Loucy (cell line): ENCODE data around the gene TAF11L4.
"Not testable (repeated sequence)": the region's sequence is repeated elsewhere in the genome, so short reads cannot be mapped to it uniquely, and the experiment has no call there.

Experiments used
- H2AFZ ChIP-seq: fragments of 200-600 bp; sonication (generic); 2 replicates; pipeline ENCODE4 v1.6.0; 2016; ENCODE audit warnings: antibody characterized with exemption, mild to moderate bottlenecking, low read length, moderate library complexity
- H3F3A ChIP-seq: fragments of 200-600 bp; 2 replicates; pipeline ENCODE4 v1.6.0; 2016; ENCODE audit warnings: antibody characterized with exemption, low read depth, mild to moderate bottlenecking
- H3K27me3 ChIP-seq: fragments of 200-600 bp; sonication (generic); 2 replicates; pipeline ENCODE4 v1.6.1; 2014; ENCODE audit warnings: low read length, mild to moderate bottlenecking; ENCODE audit not compliant: insufficient read depth, poor library complexity, severe bottlenecking
- H3K36me3 ChIP-seq: fragments of 200-600 bp; sonication (generic); 2 replicates; pipeline ENCODE4 v1.6.1; 2016; ENCODE audit warnings: low read length; ENCODE audit not compliant: insufficient read depth
- H3K4me1 ChIP-seq: fragments of 200-600 bp; sonication (generic); 2 replicates; pipeline ENCODE4 v1.5.1; 2014; ENCODE audit warnings: low read length, mild to moderate bottlenecking; ENCODE audit not compliant: insufficient read depth, poor library complexity, severe bottlenecking
- H3K4me2 ChIP-seq: fragments of 200-600 bp; sonication (generic); 2 replicates; pipeline ENCODE4 v1.6.0; 2014; ENCODE audit warnings: antibody characterized with exemption, low read length, low read depth, mild to moderate bottlenecking; ENCODE audit not compliant: poor library complexity, severe bottlenecking
- H3K4me3 ChIP-seq: fragments of 200-600 bp; sonication (generic); 2 replicates; pipeline ENCODE4 v1.5.1; 2014; ENCODE audit warnings: low read length, mild to moderate bottlenecking, mixed read lengths; ENCODE audit not compliant: poor library complexity, severe bottlenecking
- H3K79me2 ChIP-seq: fragments of 200-600 bp; sonication (generic); 2 replicates; pipeline ENCODE4 v1.6.1; 2014; ENCODE audit warnings: low read length; ENCODE audit not compliant: insufficient read depth
- H3K9ac ChIP-seq: fragments of 200-600 bp; sonication (generic); 2 replicates; pipeline ENCODE4 v1.6.0; 2014; ENCODE audit warnings: mild to moderate bottlenecking, low read depth, low read length, moderate library complexity; ENCODE audit not compliant: poor library complexity, severe bottlenecking
- H3K9me2 ChIP-seq: fragments of 200-600 bp; sonication (generic); replicated peaks from 2 replicates; pipeline ENCODE4 v1.6.1; 2016; ENCODE audit warnings: low read depth, low read length, mixed read lengths
- H3K9me3 ChIP-seq: fragments of 200-600 bp; sonication (generic); 2 replicates; pipeline ENCODE4 v1.6.1; 2014; ENCODE audit warnings: mild to moderate bottlenecking, antibody characterized with exemption, low read length, low read depth; ENCODE audit not compliant: insufficient read depth
- H4K20me1 ChIP-seq: fragments of 200-600 bp; sonication (generic); 2 replicates; pipeline ENCODE4 v1.6.0; 2014; ENCODE audit warnings: antibody characterized with exemption, low read length, mild to moderate bottlenecking; ENCODE audit not compliant: insufficient read depth, poor library complexity, severe bottlenecking

Gene TAF11L4

DNA sequence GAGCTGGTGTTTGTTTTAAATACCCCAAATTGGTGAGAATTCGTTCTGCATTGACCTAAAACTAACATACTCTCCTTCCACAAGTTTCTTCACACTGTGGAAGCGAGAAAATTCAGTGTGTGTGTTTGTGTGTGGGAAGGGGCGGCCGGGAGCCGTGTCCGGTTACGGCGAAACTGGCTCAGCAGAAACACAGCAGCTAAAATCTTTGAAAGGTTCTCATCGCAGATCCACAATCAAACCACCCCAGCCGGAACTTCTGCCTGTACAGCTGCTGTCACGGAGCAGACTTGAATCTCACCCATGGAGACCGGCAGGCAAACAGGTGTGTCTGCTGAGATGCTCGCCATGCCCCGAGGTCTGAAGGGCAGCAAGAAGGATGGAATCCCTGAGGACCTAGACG is 3.5 kb upstream of the TAF11L4 start, which contains the start of gene TAF11L3:
TSS of gene TAF11L3 (plus strand) at position 301 of the 400 bp plus-strand sequence.
- not testable (repeated sequence) for H3K9me2 ChIP-seq, H3K9me3 ChIP-seq, H3K4me2 ChIP-seq, H4K20me1 ChIP-seq, H3K36me3 ChIP-seq, H2AFZ ChIP-seq, H3K27me3 ChIP-seq, H3K9ac ChIP-seq, H3K4me1 ChIP-seq, H3K79me2 ChIP-seq, H3K4me3 ChIP-seq, H3F3A ChIP-seq

GRCh38 chr5:17519508-17519907 is 2.1 kb upstream of the TAF11L4 start:
- not testable (repeated sequence) for H3K79me2 ChIP-seq, H3K27me3 ChIP-seq, H3K4me3 ChIP-seq, H3K9me2 ChIP-seq, H3K9ac ChIP-seq, H3K4me2 ChIP-seq, H3K9me3 ChIP-seq, H4K20me1 ChIP-seq, H3K36me3 ChIP-seq, H3K4me1 ChIP-seq, H2AFZ ChIP-seq, H3F3A ChIP-seq

DNA sequence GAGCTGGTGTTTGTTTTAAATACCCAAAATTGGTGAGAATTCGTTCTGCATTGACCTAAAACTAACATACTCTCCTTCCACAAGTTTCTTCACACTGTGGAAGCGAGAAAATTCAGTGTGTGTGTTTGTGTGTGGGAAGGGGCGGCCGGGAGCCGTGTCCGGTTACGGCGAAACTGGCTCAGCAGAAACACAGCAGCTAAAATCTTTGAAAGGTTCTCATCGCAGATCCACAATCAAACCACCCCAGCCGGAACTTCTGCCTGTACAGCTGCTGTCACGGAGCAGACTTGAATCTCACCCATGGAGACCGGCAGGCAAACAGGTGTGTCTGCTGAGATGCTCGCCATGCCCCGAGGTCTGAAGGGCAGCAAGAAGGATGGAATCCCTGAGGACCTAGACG is 3.3 kb downstream of the TAF11L4 start, which contains the start of gene TAF11L5:
TSS of gene TAF11L5 (plus strand) at position 301 of the 400 bp plus-strand sequence.
- not testable (repeated sequence) for H3K4me1 ChIP-seq, H3F3A ChIP-seq, H3K27me3 ChIP-seq, H3K4me3 ChIP-seq, H2AFZ ChIP-seq, H3K9ac ChIP-seq, H3K79me2 ChIP-seq, H3K36me3 ChIP-seq, H3K9me3 ChIP-seq, H4K20me1 ChIP-seq, H3K9me2 ChIP-seq, H3K4me2 ChIP-seq

DNA sequence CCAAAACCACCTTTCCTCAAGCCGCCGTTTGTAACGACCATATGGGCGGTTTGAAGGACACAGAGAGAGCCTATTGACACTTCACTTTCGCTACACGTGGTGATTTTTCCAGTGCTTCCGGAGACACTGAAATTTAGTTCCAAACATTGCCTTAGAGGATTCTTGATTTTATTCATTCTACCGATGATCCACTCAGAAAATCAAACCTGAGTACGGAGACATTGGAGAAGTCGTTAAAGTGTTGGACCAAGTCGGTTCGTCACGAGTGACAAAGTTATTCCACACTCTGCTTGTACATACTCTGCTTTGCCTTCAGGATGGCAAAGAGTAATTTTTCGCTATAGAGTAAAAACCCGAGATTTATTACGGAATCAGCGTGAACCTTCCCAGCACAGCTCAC is 4.9 kb downstream of the TAF11L4 start:
- not testable (repeated sequence) for H3K36me3 ChIP-seq, H3K4me3 ChIP-seq, H2AFZ ChIP-seq, H3K9me3 ChIP-seq, H3K9ac ChIP-seq, H3K4me2 ChIP-seq, H3K9me2 ChIP-seq, H4K20me1 ChIP-seq, H3F3A ChIP-seq, H3K79me2 ChIP-seq, H3K4me1 ChIP-seq, H3K27me3 ChIP-seq

GRCh38 chr5:17528369-17528768 is 6.8 kb downstream of the TAF11L4 start, which contains the start of gene TAF11L6:
TAF11L6 (plus strand) TSS chr5:17528669.
- H3K4me2 ChIP-seq, H3K79me2 ChIP-seq, H3K4me1 ChIP-seq, H2AFZ ChIP-seq, H4K20me1 ChIP-seq, H3K4me3 ChIP-seq, H3K9ac ChIP-seq, H3K27me3 ChIP-seq, H3K9me3 ChIP-seq, H3K9me2 ChIP-seq, H3F3A ChIP-seq, H3K36me3 ChIP-seq: not testable (repeated sequence)
